GM06990 (cell line): ENCODE data around the gene INPP5A.

Experiments used
- DNase-seq: peaks from one replicate; pipeline ENCODE4 v3.0.0-alpha.2; 2011; ENCODE audit not compliant: insufficient read length; ENCODE audit errors: extremely low read depth
- H3K27me3 ChIP-seq: replicated peaks from 2 replicates; pipeline ENCODE4 v1.6.0; 2011; ENCODE audit warnings: low read length; ENCODE audit not compliant: control insufficient read depth, insufficient read depth
- H3K36me3 ChIP-seq: 2 replicates; pipeline ENCODE4 v1.5.1; 2011; ENCODE audit warnings: low read length; ENCODE audit not compliant: control insufficient read depth, insufficient read depth
- H3K4me3 ChIP-seq: replicated peaks from 2 replicates; pipeline ENCODE4 v1.5.1; 2011; ENCODE audit warnings: low read depth, mild to moderate bottlenecking, control low read depth, low read length
- TF ChIP-seq, protein P1 (sequence below): IDR thresholded peaks from 2 replicates; pipeline ENCODE4 v1.5.1; 2011; ENCODE audit warnings: low read length, control low read depth, mild to moderate bottlenecking, inconsistent platforms; ENCODE audit not compliant: insufficient read depth, poor library complexity, severe bottlenecking

The INPP5A gene

DNA sequence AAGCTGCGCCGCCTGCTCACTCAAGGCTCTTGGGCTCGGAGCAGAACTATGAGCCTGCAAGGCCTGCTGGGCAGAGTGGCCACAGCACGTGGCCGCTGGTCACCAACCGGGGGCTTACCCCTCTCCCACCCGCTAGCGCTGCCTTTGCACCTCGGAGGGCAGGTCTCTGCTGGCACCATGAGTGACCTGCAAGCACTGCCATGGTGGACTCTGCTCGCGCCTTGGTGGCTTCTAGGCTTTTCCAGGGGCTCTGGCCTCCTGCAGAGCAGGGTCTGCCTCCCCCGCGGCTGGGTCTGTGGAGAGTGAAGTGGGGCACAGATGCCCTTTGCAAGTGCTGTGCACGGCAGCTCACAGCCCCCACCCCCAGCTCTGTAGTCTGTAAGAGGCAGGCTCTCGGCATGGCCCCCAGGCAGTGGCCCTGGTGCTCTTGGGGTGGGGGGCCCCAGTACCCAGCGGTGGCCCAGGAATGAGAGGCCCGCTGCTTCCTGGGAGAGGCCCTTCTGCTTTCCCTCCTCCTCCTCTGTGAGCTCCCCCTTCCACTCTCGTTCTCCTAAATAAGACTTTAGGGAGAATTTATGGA is 119.6 kb downstream of the INPP5A start:
- TF ChIP-seq, protein P1, sequence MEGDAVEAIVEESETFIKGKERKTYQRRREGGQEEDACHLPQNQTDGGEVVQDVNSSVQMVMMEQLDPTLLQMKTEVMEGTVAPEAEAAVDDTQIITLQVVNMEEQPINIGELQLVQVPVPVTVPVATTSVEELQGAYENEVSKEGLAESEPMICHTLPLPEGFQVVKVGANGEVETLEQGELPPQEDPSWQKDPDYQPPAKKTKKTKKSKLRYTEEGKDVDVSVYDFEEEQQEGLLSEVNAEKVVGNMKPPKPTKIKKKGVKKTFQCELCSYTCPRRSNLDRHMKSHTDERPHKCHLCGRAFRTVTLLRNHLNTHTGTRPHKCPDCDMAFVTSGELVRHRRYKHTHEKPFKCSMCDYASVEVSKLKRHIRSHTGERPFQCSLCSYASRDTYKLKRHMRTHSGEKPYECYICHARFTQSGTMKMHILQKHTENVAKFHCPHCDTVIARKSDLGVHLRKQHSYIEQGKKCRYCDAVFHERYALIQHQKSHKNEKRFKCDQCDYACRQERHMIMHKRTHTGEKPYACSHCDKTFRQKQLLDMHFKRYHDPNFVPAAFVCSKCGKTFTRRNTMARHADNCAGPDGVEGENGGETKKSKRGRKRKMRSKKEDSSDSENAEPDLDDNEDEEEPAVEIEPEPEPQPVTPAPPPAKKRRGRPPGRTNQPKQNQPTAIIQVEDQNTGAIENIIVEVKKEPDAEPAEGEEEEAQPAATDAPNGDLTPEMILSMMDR, result no peak
- no peak for DNase-seq
- Histone ChIP-seq H3K27me3 (no peaks in the 10 kb centered on the region), H3K4me3 (no peak overlapping the region), H3K36me3 (peaks cover 1% of the 10 kb centered on the region)

DNA sequence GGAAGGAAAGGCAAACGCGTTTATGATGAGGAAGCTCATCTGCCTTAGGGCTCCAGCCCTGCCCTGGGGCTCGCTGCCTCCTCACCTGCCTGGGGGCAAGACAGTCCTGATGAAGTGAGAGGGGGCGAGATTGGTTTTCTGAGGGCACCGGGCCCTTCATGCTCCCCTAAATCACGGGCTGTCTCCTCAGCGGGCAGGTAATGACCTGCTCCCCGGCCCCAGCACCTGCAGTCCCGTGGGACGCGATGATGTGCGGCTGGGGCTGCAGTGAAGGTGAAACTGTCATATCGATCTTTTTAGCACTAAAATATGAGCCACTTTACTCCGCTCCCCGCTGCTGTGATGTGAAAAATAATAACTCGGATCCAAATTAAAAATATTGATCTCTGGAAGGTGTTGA is 120.2 kb downstream of the INPP5A start:
- DNase-seq, result no peak
- peaks cover 1% of the 10 kb centered on the region for H3K36me3 ChIP-seq
- no peaks in the 10 kb centered on the region for H3K27me3 ChIP-seq
- no peak overlapping the region for H3K4me3 ChIP-seq
- TF ChIP-seq, protein P1, result no peak

DNA sequence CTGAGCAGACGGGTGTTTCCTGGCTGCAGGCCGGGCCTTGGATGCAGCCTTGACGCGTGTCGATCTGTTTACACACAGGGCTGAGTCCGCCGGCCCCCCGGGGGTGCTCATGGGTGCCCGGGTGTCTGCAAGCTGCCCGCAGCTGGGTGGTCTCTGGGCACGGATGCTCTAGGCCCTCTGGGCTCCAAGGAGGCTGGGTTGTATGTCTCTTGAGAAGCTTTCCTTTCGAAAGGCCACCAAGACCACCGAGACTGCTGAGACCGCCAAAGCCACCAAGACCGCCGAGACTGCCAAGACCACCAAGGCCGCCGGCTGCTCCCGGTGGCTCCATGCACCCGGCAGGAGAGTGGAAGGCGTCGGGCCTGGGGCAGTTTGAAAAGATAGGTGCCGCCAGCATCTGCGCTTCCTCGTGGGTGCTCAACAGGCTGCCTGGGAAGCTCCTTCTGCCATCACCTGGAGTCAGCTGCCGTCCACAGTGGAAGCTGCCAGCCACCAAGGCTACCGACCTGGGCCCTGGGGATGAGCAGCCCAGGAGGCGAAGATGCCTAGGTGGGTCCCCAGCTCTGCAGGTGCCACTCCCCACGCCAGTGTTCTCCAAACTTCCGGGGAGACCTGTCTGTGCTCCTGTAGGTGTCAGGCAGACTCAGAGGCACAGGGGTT is 121.1 kb downstream of the INPP5A start:
- TF ChIP-seq, protein P1, result no peak
- H3K36me3 ChIP-seq, result peaks cover 1% of the 10 kb centered on the region
- H3K4me3 ChIP-seq, result no peak overlapping the region
- no peaks in the 10 kb centered on the region for H3K27me3 ChIP-seq
- no peak for DNase-seq

DNA sequence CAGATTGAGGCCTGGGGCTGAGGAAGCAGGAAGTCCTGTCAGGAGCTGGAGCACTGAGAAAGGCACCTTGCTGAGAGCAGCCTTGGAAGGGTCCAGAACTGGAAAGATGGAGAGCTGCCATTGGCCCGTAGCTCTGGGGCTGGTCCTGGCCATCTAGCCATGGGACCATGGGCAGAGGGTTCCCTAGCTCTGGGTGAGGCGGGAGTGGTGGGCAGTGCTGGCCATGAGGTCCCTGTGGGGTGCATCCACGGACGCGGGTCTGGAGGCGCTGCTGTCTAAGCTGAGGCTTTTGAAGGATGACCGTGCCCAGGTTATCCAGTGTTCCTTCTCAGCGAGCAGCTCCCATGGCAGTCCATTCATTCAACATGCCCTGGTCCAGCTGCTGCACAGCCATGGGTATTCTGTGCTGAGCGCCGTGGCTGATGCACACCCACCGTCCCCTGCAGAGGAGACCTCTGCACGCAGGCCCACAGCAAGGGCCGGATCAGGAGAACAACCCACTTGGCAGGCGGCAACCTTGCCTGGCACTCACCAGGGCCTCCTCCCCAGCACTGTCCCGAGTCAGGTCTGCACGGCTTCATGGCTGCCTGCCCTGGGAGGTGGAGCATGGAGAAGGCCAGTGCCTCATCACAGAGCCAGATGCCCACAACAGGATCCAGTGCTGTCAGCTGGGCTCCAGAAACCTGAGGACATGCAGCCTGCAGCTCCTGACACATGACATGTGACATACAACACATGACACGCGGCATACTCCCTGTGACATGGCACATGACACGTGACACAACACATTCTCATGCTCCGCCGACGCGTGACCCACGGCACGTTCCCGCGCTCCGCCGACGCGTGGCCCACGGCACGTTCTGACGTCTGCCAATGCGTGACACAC is 121.9 kb downstream of the INPP5A start:
- peaks cover 1% of the 10 kb centered on the region for H3K36me3 ChIP-seq
- no peak overlapping the region for H3K4me3 ChIP-seq
- H3K27me3 ChIP-seq, result no peaks in the 10 kb centered on the region
- DNase-seq, result no peak
- TF ChIP-seq, protein P1, result no peak

DNA sequence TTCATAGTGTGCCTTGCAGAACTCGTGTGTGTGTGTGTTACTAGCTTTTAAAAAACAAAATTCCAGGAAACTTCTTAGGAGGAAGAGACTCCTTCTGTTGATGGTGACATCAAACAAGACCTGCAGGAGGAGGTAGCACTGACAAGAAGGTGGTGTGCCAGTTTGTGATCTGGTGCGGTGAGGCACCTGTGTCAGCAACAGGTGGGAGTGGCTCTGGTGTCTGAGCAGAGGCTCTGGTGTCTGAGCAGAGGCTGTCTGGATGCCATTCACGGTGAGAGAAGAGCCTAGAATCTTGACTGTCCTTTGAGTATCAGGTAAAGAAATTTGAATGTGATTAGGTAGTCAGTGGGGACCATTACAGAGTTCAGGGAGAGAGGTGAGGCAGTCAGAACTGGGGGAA is 122.8 kb downstream of the INPP5A start:
- no peaks in the 10 kb centered on the region for H3K27me3 ChIP-seq
- TF ChIP-seq, protein P1, result no peak
- H3K36me3 ChIP-seq, result peaks cover 1% of the 10 kb centered on the region
- H3K4me3 ChIP-seq, result no peak overlapping the region
- no peak for DNase-seq
